Endothelial cell (in vitro differentiated cells): ENCODE data around the gene PRR13. TPM values are rescaled to one million over a fixed set of nuclear protein-coding genes. Genes with fewer than 3 reads are reported as not detected.

Experiments
- DNase-seq: peaks from one replicate; pipeline ENCODE4 v3.0.0; 2021; ENCODE audit warnings: low spot score
- H3K27ac Mint-ChIP-seq: one replicate; pipeline ENCODE4 v1.8.0; 2021; ENCODE audit warnings: mixed read lengths, inconsistent platforms; ENCODE audit not compliant: unreplicated experiment
- H3K27me3 Mint-ChIP-seq: one replicate; pipeline ENCODE4 v1.8.0; 2021; ENCODE audit warnings: mild to moderate bottlenecking, moderate library complexity, mixed read lengths, inconsistent platforms; ENCODE audit not compliant: unreplicated experiment
- H3K36me3 Mint-ChIP-seq: one replicate; pipeline ENCODE4 v1.8.0; 2021; ENCODE audit warnings: mild to moderate bottlenecking, low read depth, mixed read lengths, inconsistent platforms; ENCODE audit not compliant: unreplicated experiment
- H3K4me1 Mint-ChIP-seq: one replicate; pipeline ENCODE4 v1.8.0; 2021; ENCODE audit warnings: mild to moderate bottlenecking, mixed read lengths, inconsistent platforms; ENCODE audit not compliant: unreplicated experiment
- H3K4me3 Mint-ChIP-seq: one replicate; pipeline ENCODE4 v1.8.0; 2021; ENCODE audit warnings: mild to moderate bottlenecking, mixed read lengths, inconsistent platforms; ENCODE audit not compliant: unreplicated experiment
- H3K9me3 Mint-ChIP-seq: one replicate; pipeline ENCODE4 v1.8.0; 2021; ENCODE audit warnings: mixed read lengths, inconsistent platforms; ENCODE audit not compliant: unreplicated experiment
- total RNA-seq: library from RNA; stranded (reverse); fragmentation: NEBNext Ultra II Directional; extraction: Animal tissue kit (Norgen Biotek cat#: 25700); gene quantifications from one replicate; pipeline ENCODE4 v1.2.1, GENCODE V29; 2021; ENCODE audit not compliant: unreplicated experiment
- TF ChIP-seq, protein P1 (sequence below): fragments of 200-600 bp; sonication (generic); IDR thresholded peaks from one replicate; pipeline ENCODE4 v1.5.0; 2021; ENCODE audit warnings: antibody characterized with exemption; ENCODE audit not compliant: unreplicated experiment

Gene PRR13
- total RNA-seq, 1 donor from 2014 or later = 131 TPM

DNA sequence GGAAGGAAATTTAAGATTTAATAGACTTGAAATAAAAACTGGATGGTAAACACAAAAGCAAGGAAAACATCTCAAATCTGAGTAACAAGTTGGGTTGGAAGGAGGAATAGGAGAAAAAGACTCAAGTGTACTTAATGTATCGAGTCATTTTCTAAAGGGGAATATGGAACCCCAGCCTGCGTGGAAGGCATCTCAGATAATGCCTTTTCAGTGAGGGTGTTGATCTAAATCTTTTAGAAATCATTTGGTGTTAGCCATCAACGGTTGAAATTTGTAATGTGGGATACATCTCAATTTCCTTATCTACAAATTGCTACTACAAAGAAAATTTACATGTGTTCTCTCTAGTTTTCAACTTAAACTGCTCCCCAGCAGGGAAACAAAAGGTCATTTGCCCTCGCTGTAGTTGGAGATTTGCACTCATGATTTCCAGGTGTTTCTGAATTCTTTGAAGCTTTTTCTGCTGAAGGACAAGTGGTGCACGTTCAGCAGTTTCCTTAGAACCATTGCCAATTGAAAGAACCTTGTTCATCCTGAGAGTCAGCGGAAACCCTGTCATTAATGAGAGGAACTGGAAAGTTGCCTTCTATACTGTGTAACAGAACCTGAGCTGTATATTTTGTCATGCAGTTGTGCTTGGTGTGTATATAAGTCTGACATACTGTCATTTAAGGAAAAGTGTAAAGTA lies 12.6 kb downstream of the PRR13 start:
- TF ChIP-seq, protein P1, sequence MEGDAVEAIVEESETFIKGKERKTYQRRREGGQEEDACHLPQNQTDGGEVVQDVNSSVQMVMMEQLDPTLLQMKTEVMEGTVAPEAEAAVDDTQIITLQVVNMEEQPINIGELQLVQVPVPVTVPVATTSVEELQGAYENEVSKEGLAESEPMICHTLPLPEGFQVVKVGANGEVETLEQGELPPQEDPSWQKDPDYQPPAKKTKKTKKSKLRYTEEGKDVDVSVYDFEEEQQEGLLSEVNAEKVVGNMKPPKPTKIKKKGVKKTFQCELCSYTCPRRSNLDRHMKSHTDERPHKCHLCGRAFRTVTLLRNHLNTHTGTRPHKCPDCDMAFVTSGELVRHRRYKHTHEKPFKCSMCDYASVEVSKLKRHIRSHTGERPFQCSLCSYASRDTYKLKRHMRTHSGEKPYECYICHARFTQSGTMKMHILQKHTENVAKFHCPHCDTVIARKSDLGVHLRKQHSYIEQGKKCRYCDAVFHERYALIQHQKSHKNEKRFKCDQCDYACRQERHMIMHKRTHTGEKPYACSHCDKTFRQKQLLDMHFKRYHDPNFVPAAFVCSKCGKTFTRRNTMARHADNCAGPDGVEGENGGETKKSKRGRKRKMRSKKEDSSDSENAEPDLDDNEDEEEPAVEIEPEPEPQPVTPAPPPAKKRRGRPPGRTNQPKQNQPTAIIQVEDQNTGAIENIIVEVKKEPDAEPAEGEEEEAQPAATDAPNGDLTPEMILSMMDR = no peak
- peaks cover 24% of the 10 kb centered on the region for H3K4me1 Mint-ChIP-seq
- H3K36me3 Mint-ChIP-seq = peaks cover 39% of the 10 kb centered on the region
- H3K4me3 Mint-ChIP-seq = peak overlapping the region; percentile 98
- DNase-seq = no peak
- H3K9me3 Mint-ChIP-seq = no peaks in the 10 kb centered on the region
- H3K27me3 Mint-ChIP-seq = peaks cover 10% of the 10 kb centered on the region
- no peak overlapping the region for H3K27ac Mint-ChIP-seq

DNA sequence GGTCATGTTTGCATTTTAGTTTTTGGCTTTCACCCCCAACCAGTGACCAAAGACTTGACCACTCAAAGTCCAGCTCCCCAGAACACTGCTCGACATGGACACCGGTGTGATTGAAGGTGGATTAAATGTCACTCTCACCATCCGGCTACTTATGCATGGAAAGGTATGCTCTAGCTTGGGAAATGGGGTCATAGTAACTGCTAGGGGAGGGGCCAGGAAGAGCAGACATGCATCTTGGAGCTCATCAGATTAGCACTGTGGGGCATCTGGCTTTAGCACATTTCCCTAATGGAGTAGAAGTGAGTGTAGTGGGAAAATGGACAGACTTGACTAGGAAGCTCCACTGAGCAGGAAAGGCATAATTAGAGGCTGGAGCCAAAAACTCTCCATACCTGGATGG lies 13.2 kb downstream of the PRR13 start:
- Mint-ChIP-seq H3K4me1 (peaks cover 25% of the 10 kb centered on the region), H3K4me3 (peak overlapping the region; percentile 44), H3K9me3 (no peaks in the 10 kb centered on the region), H3K36me3 (peaks cover 41% of the 10 kb centered on the region), H3K27ac (peak overlapping the region; percentile 39), H3K27me3 (peaks cover 10% of the 10 kb centered on the region)
- TF ChIP-seq, protein P1 = no peak
- no peak for DNase-seq

DNA sequence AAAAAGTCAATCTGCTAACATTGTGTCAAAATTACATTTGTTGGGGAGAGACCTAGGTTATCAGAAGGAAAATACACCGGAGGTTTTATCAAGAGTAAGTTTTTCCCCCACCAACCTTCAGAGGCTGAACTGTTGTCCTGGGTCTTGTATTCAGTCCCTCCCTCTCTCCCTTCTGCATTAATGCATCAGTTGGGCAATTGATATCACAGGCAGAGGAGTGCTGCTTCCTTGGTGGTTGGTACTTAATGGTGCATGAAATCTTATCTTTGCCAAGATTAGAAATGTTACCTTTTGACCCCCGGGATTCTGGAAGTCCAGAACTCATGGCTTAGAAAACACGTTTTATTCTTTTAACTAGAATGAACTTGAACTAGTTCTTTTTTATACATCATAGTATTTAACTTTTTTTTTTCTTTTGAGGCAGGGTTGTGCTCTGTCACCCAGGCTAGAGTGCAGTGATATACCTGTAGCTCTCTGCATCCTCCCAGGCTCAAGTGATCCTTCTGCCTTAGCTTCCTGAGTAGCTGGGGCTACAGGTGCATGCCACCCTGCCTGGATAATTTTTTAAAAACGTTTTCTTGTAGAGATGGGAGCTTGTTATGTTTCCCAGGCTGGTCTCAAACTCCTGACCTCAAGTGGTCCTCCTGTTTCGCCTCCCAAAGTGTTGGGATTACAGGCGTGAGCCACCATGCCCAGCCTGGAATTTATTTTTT lies 15.3 kb downstream of the PRR13 start:
- TF ChIP-seq, protein P1 = no peak
- Mint-ChIP-seq H3K4me1 (peaks cover 29% of the 10 kb centered on the region), H3K9me3 (no peaks in the 10 kb centered on the region), H3K27ac (no peak overlapping the region), H3K4me3 (peak overlapping the region; percentile 23), H3K27me3 (peaks cover 7% of the 10 kb centered on the region), H3K36me3 (peaks cover 54% of the 10 kb centered on the region)
- DNase-seq = no peak

DNA sequence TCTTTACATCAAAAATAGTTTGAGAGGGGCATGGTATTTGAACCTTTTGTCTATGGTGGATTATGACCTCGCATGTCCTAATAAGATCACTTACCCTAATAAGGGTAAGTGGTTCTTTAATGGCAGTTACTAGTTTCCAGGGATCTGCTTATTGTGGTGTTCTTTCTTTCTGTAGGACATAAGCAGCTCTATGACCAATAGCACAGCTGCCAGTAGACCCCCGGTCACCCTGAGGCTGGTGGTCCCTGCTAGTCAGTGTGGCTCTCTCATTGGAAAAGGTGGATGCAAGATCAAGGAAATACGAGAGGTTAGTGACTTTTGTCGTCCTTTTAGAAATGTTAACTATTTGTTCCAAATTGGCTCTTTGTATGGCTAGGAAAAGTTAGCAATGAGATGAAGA lies 17.6 kb downstream of the PRR13 start:
- peaks cover 30% of the 10 kb centered on the region for H3K4me1 Mint-ChIP-seq
- no peaks in the 10 kb centered on the region for H3K9me3 Mint-ChIP-seq
- TF ChIP-seq, protein P1 = no peak
- peaks cover 63% of the 10 kb centered on the region for H3K36me3 Mint-ChIP-seq
- no peaks in the 10 kb centered on the region for H3K27me3 Mint-ChIP-seq
- peak overlapping the region; percentile 33 for H3K4me3 Mint-ChIP-seq
- H3K27ac Mint-ChIP-seq = no peak overlapping the region
- DNase-seq = no peak

DNA sequence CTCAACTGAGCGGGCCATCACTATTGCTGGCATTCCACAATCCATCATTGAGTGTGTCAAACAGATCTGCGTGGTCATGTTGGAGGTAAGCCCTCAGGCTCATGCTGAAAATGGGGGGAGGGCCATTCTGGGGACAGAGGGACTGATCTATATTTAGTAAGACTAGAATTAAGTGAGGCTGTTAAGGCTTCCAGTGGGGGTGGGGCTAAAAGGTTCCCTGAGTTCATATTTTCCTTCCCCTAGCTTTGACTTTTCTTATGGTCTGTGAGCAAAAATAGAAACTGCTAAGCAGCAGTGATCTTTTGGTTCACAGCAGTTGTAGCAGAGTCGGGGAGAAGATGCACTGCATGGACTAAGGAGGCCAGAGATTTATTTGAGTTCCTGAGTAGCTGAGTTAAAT lies 19.5 kb downstream of the PRR13 start:
- no peaks in the 10 kb centered on the region for H3K9me3 Mint-ChIP-seq
- H3K4me3 Mint-ChIP-seq = peak overlapping the region; percentile 45
- TF ChIP-seq, protein P1 = no peak
- no peaks in the 10 kb centered on the region for H3K27me3 Mint-ChIP-seq
- no peak for DNase-seq
- peaks cover 56% of the 10 kb centered on the region for H3K36me3 Mint-ChIP-seq
- no peak overlapping the region for H3K27ac Mint-ChIP-seq
- peaks cover 33% of the 10 kb centered on the region for H3K4me1 Mint-ChIP-seq
